ENCODE results near the gene PARD3. TPM values are rescaled to one million over a fixed set of nuclear protein-coding genes. Genes with fewer than 3 reads are reported as not detected.
A peak's percentile ranks its signal among the peaks of the same experiment; 100 is the strongest.

PARD3 gene
- total and polyA plus RNA-seq, 2 experiments from 2014 or later: 47.2 to 59.7 TPM

GRCh38 chr10:34731885-34732701 is 83.0 kb downstream of the PARD3 start:
- peaks cover 37% of the 10 kb centered on the region for H3K4me1 ChIP-seq (ENCODE audit: insufficient read depth)
- WGBS (ENCODE audit: low lambda C conversion rate, missing lambda C conversion rate): 57% methylated on average over 7 of the region's 7 CpGs

GRCh38 chr10:34731213-34731612 is 83.9 kb downstream of the PARD3 start:
- peak overlapping the region; percentile 2 for H3K4me2 ChIP-seq
- peak overlapping the region; percentile 2 for H3K27ac ChIP-seq
- no peak for TF ChIP-seq EZH2phosphoT487 (IDR thresholded peaks at IDR 0.05; ENCODE audit: low read depth, severe bottlenecking, unreplicated experiment)

More at GRCh38 chr10:34731885-34732701, 83.0 kb downstream of the PARD3 start:
- Histone ChIP-seq H3K27me3 (no peaks in the 10 kb centered on the region), H3K27ac (peak overlapping the region; percentile 2), H3K79me2 (peaks cover 87% of the 10 kb centered on the region), H3K4me2 (peak overlapping the region; percentile 2), H4K20me1 (ENCODE audit: insufficient read depth, poor library complexity, severe bottlenecking) (peaks cover 6% of the 10 kb centered on the region), H2AFZ (no peak overlapping the region), H3K36me3 (replicated peaks; ENCODE audit: insufficient read depth, low read depth) (no peaks in the 10 kb centered on the region), H3K9me2 (replicated peaks; ENCODE audit: insufficient read depth) (no peaks in the 10 kb centered on the region), H3K4me3 (no peak overlapping the region), H3K9me3 (ENCODE audit: low read depth) (no peaks in the 10 kb centered on the region)
- no peak for TF ChIP-seq CTCF (IDR thresholded peaks at IDR 0.05; ENCODE audit: poor library complexity)
- TF ChIP-seq EZH2 (IDR thresholded peaks at IDR 0.05; ENCODE audit: borderline replicate concordance): no peak
- no peak for TF ChIP-seq EZH2phosphoT487 (IDR thresholded peaks at IDR 0.05; ENCODE audit: low read depth, severe bottlenecking, unreplicated experiment)
- no peak for DNase-seq (ENCODE audit: low spot score)

GRCh38 chr10:34730726-34731125 is 84.4 kb downstream of the PARD3 start:
- H3K9me2 ChIP-seq (replicated peaks; ENCODE audit: insufficient read depth): no peaks in the 10 kb centered on the region
- no peak for DNase-seq (ENCODE audit: low spot score)
- no peak overlapping the region for H2AFZ ChIP-seq
- WGBS (ENCODE audit: low lambda C conversion rate, missing lambda C conversion rate): 92% methylated on average over 7 of the region's 7 CpGs
- H3K4me3 ChIP-seq: no peak overlapping the region
- no peak overlapping the region for H3K4me2 ChIP-seq
- H3K9me3 ChIP-seq (ENCODE audit: low read depth): no peaks in the 10 kb centered on the region
- no peak for TF ChIP-seq CTCF (IDR thresholded peaks at IDR 0.05; ENCODE audit: poor library complexity)
- no peak for TF ChIP-seq EZH2 (IDR thresholded peaks at IDR 0.05; ENCODE audit: borderline replicate concordance)
- TF ChIP-seq EZH2phosphoT487 (IDR thresholded peaks at IDR 0.05; ENCODE audit: low read depth, severe bottlenecking, unreplicated experiment): no peak
- H3K27me3 ChIP-seq: no peaks in the 10 kb centered on the region
- no peak overlapping the region for H3K27ac ChIP-seq
- H3K4me1 ChIP-seq (ENCODE audit: insufficient read depth): peaks cover 37% of the 10 kb centered on the region
- peaks cover 10% of the 10 kb centered on the region for H4K20me1 ChIP-seq (ENCODE audit: insufficient read depth, poor library complexity, severe bottlenecking)
- no peaks in the 10 kb centered on the region for H3K36me3 ChIP-seq (replicated peaks; ENCODE audit: insufficient read depth, low read depth)
- peaks cover 89% of the 10 kb centered on the region for H3K79me2 ChIP-seq

More at GRCh38 chr10:34731213-34731612, 83.9 kb downstream of the PARD3 start:
- H3K79me2 ChIP-seq: peaks cover 87% of the 10 kb centered on the region
- H2AFZ ChIP-seq: no peak overlapping the region
- DNase-seq (ENCODE audit: low spot score): no peak
- peaks cover 37% of the 10 kb centered on the region for H3K4me1 ChIP-seq (ENCODE audit: insufficient read depth)
- no peaks in the 10 kb centered on the region for H3K9me3 ChIP-seq (ENCODE audit: low read depth)
- 80% methylated on average over 2 of the region's 2 CpGs for WGBS (ENCODE audit: low lambda C conversion rate, missing lambda C conversion rate)
- H3K4me3 ChIP-seq: no peak overlapping the region
- peaks cover 10% of the 10 kb centered on the region for H4K20me1 ChIP-seq (ENCODE audit: insufficient read depth, poor library complexity, severe bottlenecking)
- no peaks in the 10 kb centered on the region for H3K36me3 ChIP-seq (replicated peaks; ENCODE audit: insufficient read depth, low read depth)
- H3K27me3 ChIP-seq: no peaks in the 10 kb centered on the region
- H3K9me2 ChIP-seq (replicated peaks; ENCODE audit: insufficient read depth): no peaks in the 10 kb centered on the region

GRCh38 chr10:34729619-34730018 is 85.5 kb downstream of the PARD3 start:
- no peak for TF ChIP-seq CTCF (IDR thresholded peaks at IDR 0.05; ENCODE audit: poor library complexity)
- no peak for TF ChIP-seq EZH2 (IDR thresholded peaks at IDR 0.05; ENCODE audit: borderline replicate concordance)
- no peak for TF ChIP-seq EZH2phosphoT487 (IDR thresholded peaks at IDR 0.05; ENCODE audit: low read depth, severe bottlenecking, unreplicated experiment)
- H4K20me1 ChIP-seq (ENCODE audit: insufficient read depth, poor library complexity, severe bottlenecking): peaks cover 10% of the 10 kb centered on the region

More at GRCh38 chr10:34729619-34730018, 85.5 kb downstream of the PARD3 start:
- no peaks in the 10 kb centered on the region for H3K27me3 ChIP-seq
- H3K9me2 ChIP-seq (replicated peaks; ENCODE audit: insufficient read depth): no peaks in the 10 kb centered on the region
- H3K9me3 ChIP-seq (ENCODE audit: low read depth): no peaks in the 10 kb centered on the region
- no peak overlapping the region for H2AFZ ChIP-seq
- H3K27ac ChIP-seq: no peak overlapping the region
- no peaks in the 10 kb centered on the region for H3K36me3 ChIP-seq (replicated peaks; ENCODE audit: insufficient read depth, low read depth)
- no peak overlapping the region for H3K4me3 ChIP-seq
- no peak for DNase-seq (ENCODE audit: low spot score)
- H3K4me2 ChIP-seq: no peak overlapping the region
- peaks cover 86% of the 10 kb centered on the region for H3K79me2 ChIP-seq
- WGBS (ENCODE audit: low lambda C conversion rate, missing lambda C conversion rate): 65% methylated on average over 5 of the region's 5 CpGs
- peaks cover 37% of the 10 kb centered on the region for H3K4me1 ChIP-seq (ENCODE audit: insufficient read depth)
